ENCODE measurements around the gene MECR.
A peak's percentile ranks its signal among the peaks of the same experiment; 100 is the strongest.

The MECR gene

DNA sequence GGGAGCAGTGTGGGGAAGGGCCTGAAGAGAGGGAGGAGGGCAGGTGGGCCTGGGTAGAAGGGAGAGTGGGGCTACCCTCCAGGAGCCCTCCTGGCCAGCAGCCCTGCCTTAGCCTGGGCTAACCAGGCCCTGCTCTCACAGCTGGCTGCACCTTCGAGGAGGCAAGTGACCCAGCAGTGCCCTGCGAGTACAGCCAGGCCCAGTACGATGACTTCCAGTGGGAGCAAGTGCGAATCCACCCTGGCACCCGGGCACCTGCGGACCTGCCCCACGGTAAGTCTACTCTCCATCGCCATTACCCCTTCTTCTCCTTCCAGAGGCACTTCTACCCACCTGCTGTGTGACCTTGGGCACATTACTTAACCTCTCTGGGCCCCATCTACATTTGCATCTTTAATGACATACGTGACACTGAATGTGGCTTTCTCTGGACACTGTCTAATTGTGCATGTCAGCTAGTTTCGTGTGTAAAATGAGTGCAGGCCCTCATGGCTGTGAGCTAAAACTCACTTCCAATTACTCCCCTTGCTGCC lies 24.5 kb upstream of the MECR start:
- no peak for DNase-seq (ENCODE audit: low spot score)

DNA sequence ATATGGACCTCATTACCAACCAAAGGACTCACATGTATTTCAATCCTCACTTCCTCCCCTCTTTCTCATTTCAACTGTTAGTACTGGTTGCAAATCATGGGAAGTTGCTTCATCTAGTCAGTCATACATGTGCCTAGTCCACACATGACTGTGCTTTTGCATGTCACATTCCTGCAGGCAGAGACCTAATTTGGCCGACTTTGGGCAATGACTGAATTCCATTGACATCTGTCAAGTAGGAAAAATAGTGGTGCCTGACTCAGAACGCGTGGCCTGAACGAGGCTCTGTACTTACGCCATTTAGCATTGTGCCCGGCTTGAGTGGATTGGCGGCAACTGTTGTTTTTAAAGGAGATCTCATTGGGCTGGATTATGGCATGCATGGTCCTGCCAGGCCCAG lies 23.6 kb upstream of the MECR start:
- DNase-seq (ENCODE audit: low spot score): no peak

DNA sequence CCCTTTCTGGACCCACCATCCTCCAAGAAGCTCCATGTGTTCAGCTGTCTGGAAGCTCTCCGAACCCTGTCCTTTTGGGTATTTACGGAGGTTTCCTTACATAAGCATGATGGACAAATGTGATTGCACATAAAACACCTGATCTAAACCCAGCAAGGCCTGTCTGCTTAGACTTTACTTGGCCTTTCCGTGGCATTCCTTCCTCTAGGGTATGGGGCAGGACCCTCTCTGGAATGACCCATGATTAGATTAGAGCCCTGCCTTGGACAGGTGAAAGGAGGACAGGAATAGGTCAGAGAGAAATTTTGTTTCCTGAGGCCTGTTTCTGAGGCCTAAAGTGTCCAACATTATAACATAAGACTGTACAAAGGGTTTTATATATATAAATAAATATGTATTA lies 22.4 kb upstream of the MECR start:
- DNase-seq (ENCODE audit: low spot score): no peak

DNA sequence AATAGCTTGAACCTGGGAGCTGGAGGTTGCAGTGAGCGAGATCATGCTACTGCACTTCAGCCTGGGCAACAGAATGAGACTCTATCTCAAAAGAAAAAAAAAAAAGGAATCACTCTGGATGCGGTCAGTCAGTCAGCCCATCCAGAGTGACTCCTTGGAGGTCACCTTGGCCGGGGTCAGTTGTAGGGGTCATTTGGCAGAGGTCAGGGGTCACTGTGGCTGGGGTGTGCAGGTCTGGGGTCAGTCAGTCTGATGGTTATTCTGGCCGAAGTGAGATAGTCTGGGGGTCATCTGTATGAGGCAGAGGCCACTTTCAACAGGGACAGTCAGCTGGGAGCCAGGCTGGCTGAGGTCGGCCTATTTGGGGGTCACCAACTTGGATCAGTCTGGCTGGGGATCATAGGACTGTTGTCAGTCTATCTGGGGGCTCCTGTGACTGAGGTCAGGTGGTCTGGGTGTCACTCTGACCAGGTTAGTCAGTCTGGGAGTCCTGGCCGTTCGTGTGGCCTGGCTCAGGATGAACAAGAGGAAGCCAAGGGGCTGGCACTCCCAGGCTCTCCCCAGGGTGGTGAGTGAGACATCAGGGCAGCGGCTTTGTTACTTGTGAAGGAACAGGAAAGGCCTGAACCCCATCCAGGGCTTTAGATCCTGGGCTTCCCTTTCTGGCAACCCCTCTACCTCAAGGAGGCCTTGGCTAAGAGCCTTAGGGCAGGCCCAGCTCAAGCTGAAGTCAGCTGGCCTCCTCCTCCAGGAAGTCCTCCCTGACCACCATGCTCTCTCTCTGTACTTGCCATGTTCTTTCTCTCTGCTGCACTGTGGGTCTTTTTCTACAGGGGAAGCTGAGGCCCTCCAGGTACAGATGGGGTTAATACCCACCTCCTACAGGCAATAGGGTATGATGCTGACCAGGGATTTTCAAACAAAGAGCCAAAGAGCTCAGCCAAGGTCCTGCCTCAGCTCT lies 20.7 kb upstream of the MECR start:
- no peak for DNase-seq (ENCODE audit: low spot score)

DNA sequence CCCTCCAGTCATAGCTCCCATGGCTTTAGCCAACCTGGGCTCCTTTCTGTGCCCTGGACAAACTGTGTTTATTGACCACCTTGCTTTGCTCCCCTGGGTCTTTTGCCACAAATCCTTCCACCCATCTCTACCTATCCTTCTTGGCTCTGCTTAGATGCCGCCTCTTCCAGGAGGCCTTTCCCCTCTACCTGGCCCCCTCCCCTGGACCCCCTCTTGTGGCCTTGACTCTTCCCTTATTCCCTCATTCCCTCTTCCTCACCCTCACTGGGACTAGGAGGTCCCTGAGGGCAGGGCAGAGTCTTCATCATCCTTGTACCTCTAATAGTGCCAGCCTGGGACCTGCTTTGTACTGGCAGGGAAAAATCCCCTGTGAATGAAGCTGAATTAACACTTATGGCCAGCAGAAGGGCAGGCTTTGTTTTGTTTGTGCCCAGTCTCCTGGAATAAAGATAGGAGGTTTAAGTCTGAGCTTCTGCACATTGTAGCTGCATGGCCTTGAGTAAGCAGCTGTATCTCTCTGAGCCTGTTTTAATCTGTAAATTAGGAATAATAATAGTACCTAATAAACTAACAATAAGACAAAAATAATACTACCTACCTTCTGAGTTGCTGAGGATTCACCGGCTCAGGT lies 19.3 kb upstream of the MECR start:
- no peak for DNase-seq (ENCODE audit: low spot score)

DNA sequence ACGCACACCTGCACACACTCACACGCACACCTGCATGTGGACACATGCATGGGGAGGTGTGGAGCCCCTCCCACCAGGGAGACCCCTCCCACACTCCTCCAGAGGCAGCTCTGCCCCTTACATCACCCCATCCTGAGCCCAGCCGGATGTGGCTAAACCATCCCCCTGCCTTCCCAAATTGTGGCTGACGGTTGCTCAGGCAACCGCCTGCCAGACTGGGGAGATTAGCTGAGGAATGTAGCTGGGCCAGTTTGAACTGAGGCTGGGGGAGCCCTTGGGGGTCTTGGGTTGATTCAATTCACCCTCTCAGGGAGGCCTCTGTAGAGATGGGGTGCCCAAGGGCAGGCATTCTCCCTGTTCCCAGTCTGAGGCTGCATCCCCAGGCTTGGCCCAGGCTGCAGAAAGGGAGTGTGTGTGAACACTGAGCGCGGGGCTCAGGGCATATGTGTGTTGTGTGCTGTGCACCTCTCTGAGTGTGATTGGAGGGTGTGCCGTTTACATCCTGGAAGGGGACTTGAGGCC lies 18.5 kb upstream of the MECR start:
- no peak for DNase-seq (ENCODE audit: low spot score)

DNA sequence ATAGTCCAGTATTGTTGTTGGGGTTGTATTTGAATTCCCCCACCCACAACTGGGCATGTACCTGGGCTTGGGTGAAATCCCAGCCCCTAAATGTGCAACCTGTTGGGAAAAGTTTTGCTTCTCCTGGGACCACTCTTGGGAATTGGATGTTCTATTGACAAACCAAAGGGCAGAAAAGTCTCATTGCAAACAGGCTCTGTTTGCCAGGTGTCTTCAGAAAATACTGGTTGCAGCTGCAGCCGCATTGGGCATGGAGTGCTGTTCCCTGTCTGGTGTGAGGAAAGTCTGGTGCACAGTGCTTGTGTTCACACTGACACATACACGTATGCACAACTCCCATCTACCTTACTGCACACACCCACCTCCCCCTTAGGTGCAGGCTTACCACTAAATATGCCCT lies 17.7 kb upstream of the MECR start:
- no peak for DNase-seq (ENCODE audit: low spot score)

DNA sequence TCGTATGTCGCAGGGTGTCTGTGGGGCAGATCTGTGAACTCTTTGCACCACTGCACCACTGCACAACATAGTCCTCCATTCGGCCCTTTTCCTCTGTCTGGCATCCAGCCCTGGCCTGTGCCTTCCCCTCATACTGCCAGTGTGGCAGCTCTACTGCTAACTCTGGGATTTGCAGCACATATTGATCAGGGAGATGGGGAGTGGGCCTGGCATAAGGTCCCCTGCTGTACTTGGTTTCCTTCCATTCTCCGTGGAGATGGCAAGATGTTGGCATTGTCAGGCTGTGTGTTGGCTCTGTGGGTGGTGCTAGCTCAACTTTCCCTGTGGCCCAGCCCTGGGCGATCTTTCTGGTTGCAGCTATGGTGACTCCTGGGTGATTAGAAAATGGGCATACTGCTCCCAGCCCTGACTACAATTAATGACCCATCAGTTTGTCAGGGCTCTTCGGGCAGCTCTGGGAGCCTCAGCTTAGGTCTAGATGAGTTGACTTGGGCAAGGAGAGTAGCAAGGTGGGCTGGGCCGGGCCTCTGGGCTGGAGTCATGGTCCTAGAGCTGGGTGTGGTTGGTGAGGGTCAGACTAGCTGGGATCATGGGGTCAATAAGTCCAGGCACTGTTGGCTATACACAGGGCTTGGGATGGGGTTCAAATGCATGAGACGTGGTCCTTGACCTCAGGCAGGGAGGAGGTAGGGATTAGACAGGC lies 17.0 kb upstream of the MECR start:
- no peak for DNase-seq (ENCODE audit: low spot score)

DNA sequence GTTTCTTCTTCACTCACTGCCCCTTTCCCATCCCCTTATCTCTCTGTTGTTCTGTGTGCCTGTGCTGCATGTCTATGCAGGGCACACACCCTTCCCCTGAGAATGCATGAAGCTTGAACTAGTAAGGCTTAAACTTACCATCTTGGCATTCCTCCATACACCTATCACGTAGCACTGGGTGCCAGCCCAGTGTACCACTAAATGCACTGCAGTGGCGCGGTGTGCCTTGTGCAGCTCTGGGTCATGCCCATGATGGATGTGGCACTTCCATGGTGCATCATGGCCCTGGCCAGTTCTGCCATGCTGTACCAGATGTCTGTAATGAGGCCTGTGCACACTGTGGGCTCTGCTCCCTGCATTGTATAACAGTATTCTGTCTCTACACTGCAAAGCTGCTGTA lies 16.3 kb upstream of the MECR start:
- DNase-seq (ENCODE audit: low spot score): no peak

DNA sequence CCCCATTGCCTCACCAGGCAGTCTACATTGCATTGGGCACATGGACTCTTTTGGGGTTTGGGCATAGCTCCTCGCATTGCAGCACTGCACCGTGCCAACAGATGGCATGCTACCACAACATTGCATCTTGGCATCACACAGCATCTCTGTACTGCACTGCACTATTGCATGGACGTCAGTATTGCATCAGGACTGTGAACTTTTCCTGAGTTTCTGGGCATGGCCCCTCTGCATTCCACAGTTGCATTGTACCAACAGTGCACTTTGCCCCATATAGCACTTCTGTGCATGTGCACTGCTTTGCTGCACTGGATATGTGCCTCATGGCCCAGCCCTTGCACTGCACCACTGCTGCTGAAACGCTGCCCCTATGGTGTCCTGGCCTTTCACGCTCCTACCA lies 15.1 kb upstream of the MECR start:
- DNase-seq (ENCODE audit: low spot score): no peak

DNA sequence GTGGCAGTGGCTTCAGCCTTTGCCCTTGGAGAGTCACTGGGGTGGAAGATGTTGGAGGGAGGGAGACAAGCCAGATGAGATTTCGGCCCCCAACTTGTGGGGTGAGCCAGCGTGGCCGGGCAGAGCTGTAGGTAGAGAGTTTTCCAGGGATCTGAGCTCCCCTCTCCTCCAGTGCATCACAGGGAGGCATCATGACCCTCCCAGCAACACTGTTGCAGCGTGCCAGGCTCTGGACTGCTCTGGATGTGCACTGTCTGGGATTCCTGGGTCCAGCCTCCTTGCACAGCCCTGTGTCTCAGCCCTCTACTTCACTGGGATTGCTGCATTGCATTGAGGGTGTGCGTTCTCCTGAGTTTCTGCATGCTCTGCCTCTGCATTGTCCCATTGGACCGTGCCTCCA lies 14.5 kb upstream of the MECR start:
- no peak for DNase-seq (ENCODE audit: low spot score)

DNA sequence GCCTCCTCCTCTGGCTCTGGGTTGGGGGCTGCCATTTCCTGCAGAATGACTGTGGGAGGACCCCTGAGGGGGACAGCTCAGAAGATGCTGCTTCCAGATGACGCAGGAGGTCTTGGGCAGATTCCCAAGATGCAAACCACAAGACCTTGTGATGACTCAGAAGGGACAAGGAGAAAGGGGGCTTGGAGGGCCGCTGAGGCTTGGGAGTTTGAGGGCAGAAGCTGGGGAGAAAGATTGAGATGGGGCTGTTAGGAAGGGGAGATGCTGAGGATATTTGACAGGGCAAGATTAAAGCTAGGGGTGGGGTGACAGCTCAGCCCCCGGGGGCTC lies 13.1 kb upstream of the MECR start:
- DNase-seq (ENCODE audit: low spot score): no peak

DNA sequence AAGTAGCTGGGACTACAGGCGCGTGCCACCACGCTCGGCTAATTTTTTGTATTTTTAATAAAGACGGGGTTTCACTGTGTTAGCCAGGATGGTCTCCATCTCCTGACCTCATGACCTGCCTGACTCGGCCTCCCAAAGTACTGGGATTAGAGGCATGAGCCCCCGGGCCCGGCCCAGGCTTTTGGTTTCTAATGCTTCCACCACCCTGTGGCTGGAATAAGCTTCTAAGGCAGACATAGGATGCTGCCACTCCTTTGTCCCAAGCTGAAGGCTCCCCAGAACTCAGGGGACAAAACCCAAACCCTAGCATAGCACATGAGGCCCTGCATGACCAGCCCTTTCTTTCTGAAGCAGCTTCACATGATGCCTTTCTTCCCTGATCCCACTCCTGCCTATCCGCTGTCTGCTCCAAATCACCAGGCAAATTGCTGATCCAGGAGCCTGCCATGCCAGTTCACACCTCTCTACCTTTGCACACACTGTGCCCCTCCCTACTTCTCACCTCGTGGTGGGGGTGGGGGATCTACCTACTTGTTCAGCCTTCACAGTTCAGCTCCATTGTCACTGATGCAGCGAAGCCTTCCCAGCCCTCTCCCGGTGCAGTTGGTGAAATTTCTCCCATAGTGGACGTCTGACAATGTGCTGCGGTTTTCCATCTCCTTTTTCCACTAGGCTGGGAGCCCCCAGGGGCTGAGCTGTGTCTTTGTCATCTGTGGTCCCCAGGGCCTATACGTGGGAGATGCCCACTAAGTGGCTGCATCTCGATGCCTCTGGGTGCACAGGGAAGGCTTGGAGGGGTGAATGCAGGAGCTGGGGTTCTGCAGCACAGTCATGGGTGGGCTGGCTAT lies 12.5 kb upstream of the MECR start:
- no peak for DNase-seq (ENCODE audit: low spot score)

DNA sequence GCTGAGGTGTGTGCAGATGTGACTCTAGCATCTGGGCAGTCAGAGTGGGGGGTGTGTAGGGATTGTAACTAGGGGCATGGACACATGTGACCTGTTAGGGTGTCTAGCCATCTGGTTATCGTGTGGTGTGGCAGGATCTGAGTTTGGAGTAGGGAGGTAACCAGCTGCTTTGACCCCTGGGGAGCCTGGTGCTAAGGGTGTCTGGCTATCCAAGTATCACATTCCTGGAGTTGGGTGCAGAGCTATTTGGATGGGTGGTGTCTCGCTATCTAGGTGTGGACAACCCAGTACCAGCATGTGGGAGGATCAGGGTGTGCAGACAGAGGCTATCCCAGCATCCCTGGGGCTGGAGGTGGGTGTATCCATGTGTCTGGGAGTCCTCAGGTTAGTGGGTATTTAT lies 10.3 kb upstream of the MECR start:
- peak; percentile 25 for DNase-seq (ENCODE audit: low spot score)

DNA sequence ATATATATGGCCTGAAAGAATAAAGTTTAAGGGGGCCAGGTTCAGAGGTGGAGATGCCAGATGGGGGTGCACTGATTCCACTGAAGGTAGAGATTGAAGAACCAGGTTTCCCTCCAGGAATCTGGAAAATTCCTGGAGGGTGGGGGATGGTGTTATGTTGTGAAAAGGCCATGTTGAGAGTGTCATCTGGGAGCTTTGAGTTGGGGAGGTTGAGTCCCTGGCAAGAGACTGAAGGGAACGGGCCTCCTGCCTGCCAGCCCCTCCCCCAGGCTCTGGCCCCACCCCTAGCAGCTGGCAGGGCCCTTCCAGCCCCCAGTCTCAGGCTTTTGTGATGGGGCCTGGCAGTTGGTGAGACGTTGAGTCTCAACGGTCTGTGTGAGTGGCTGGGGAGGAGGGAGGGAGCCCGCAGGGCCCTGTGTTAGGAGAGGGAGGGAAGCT lies 9.7 kb upstream of the MECR start:
- no peak for DNase-seq (ENCODE audit: low spot score)

DNA sequence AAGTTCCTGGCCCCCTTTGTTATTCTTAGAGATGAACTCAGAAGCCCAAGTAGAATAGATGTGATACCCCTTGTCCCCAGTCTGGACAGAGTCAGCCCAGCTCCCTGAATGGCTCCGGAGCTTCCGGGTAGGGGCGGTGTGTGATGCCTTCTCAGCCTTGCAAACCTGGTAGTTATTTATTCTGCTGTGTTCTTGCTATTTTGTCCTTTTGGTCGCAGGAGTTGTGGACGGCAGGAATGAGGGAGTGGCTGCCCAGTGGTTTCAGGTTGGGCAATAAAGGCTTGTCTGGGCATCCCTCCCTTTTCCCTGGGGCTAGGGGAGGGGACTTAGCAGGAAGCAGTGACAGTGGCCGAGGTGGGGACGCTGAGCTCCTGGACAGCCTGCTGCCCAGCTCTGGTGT lies 8.4 kb upstream of the MECR start:
- peak; percentile 96 for DNase-seq (ENCODE audit: low spot score)

DNA sequence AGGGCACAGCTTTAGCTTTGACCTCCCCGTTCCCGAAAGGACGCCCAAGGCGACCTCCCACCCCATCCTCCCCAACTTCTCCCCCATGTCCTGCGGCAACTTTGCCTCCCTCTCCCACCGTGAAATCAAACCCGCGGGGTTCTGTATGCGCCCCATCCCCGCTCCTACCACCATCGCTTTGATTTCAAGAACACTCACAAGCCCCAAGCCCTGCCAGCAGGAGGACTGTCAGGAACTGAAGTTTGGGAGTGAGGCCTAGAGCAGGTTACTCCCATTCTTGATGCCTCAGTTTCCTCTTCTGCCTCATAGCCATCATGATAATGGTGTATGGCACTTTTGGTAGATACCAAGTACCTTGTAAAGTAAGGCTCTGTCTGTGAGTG lies 7.9 kb upstream of the MECR start:
- DNase-seq (ENCODE audit: low spot score): peak; percentile 22

DNA sequence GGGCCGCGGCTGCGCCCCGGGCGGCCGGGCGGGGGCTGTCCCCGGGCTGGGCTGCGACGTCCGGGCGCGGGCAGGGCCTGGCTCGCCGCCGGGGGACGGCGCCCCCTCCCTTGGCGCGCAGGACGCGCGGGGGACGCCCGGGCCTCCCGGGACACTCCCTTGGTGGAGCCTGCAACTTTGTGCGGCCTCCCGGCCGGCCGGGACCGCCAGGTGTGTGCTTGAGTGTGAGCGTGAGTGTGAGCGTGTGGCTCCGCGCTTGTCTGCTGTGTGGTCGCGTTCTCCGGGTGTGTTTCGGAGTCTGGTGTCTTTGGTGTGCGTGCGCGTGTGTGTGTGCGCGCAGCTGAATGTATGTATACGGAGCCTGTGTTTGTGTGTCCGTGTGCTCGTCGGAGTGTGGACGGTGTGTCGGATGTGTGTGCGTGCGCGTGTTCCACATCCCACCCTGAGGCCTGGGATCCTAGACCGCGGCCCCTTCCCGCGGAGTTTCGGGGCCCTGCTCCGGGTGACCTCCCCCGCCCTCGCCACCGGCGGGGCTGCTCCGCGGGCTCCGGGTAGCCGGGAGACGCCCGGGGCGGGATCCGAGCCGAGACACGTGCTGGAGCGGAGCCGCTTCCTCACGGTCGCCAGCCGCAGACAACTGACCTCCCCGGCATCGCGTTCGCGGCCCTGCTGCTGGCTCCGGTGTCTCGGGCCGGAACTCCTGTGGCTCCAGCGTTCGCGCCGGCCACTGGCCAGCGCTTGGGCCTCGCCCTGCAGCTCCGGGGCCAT lies 7.3 kb upstream of the MECR start:
- DNase-seq (ENCODE audit: low spot score): peak; percentile 26

DNA sequence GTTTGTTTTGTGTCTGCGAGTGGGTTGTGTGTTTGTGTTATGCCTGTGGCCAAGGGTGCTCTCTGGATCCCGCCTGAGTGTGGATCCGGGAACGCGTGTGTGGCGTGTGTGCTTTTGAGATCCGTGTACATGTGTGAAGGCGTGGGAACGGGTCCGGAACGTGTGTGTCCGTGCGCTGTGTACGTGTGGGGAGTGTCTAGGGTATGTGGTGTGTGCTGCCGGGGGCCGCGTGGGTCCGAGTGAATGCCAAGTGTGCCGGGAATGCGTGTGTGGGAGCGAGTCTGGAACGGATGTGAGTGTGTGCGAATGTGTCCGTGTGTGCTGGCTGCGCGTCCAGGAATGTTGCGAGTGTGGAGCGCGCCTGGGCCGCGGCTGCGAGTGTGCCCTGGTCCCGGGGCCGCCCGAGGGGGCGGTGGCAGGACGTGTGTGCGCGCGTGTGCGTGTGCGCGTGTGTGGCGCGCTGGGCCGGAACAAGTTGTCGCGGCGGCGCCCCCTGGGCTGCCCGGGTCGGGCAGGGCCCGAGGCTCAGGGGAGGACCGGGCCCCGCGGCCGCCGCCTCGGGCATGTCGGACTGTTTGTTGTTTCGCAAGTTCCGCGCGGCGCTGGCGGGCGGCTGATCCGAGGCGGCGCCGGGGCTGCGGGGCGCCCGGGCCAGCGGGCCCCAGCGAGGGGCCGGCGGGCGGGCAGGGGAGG lies 6.5 kb upstream of the MECR start:
- peak; percentile 48 for DNase-seq (ENCODE audit: low spot score)

DNA sequence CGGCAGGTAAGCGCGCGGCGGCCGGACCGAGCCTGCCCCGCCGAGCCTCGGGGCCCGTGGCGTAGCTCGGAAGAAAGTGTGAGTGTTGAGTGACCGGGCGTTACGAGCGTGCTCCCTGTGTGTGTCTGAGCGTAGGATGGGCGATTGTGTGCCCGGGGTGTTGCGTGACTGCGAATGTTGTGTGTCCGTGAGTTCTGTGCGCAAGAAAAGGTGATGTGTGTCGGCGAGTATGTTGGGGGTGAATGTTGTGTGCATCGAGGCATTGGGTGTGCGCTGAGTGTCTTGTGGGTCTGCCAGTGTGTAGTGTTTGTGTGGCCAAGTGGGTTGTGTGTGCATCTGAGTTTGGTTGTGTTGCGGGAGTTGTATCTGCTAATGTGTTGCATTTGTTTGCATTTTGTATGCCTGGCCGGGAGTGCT lies 6.0 kb upstream of the MECR start:
- no peak for DNase-seq (ENCODE audit: low spot score)

Measured in LoVo (cell line).